Activated CD8-positive, alpha-beta memory T cell treated with anti-CD3 and anti-CD28 coated beads for 24 hours (primary cell): ENCODE measurements around the gene CTNNA2.

Source experiments
- DNase-seq: peaks from one replicate; pipeline ENCODE4 v3.0.0-alpha.2; 2020

The CTNNA2 gene

DNA sequence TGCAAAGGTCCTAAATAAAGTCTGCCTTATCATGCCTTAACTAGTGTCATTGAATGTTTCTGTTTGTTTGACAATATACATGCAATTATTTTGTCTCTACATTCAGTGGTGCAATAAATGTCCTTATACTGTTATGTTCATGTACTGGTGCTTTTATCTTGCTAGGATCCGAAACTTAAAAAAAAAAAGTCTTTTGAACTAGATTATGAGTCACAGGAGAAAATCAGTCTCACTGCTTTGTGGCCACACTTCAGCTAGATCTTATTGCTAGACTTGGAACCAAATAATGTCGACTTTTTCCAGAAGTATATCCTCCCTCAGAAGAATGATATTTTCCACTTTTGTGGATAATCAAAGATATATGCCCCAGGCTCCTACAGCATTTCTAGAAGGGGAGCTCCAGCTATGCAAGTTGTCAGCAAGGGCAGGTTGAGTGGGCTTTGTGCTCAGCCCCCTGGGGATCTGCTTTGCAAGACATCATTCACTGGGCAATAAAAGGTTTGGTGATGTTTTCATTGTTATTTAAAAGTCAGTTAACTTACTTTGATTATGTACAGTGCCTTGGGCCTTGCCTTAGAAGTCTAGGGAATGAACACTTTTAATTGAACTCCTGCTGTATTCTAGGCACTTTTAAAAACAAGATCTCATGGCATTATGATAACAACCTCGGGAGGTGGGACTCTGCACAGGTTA, 948.8 kb downstream of the CTNNA2 start:
- DNase-seq, result no peak

DNA sequence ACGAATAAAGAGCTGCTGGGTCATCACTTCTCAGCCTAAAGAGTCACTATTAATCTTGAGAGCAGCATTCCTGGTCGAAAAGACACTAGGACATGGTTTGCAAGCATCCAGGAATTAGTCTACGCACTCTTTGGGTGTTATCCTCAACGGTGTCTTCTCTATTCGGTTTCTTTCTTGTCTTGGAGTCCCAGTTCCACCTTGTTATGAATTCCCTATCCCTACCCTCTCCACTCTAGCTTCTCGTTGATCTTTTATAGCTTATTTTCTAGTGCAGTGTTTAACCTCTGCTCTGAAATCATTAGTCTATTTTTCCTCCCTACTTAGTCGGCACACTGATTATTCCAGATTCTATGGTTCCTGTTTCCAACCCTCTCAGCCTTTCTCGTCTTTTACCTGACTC, 949.8 kb downstream of the CTNNA2 start:
- no peak for DNase-seq

DNA sequence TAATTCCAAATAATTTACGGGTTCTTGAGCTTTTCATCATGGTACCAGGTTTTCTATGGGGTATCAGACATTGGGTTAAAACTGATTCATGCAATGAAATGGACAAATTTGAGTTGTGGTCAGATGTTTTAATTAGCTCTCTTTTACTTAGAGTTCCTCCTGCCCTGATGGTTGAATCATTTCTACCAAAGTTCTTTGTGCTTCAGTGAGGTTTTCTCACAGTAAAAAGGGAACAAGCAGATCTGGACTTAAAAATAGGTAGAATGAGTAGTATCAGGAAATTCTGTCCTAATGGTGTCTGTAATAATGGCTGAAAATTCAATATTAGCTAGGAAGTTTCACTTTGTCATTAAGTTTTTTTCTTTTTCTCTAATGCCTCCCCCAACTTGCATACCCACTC, 951.4 kb downstream of the CTNNA2 start:
- no peak for DNase-seq

DNA sequence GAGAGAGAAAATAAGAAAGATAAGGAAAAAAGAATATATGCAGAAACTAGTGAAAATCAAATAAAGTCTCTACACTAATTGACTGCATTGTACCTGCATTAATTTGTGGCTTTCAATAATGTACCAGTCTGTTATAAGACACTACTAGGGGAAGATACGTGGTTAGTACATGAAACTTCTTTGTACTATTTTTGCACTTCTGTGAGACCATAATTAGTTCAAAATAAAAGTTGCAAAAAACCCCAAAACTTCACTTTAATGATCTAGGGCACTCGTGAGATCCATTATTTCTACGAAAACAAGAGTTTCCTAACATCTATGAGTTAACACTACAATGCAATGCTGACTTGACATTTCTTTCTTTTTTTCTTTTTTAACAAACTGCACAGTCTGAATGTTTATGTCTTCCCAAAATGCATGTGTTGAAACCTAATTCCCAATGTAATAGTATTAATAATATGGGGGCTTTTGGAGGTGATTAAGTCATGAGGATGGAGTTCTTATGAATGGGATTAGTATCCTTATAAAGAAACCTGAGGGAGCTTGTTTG, 954.5 kb downstream of the CTNNA2 start:
- DNase-seq, result no peak

DNA sequence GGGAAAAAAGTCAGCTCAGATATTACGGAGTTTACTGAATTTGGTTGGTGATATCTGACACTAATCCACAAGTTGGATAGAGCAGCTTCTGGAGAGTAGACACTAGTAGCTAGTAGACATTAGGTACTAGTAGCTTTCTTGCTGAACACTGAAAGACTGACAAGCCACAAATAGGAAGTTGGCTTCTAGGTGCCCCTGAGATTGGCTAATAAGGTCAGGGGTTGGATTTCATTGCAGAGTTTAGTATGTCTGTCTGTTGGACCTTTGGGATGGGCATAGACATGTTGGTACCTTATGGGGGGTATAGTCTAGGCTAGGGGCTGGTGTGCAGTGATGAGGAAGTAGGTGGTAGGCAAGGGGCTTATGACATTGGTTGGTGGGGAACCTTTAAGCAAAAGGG, 956.6 kb downstream of the CTNNA2 start:
- no peak for DNase-seq

DNA sequence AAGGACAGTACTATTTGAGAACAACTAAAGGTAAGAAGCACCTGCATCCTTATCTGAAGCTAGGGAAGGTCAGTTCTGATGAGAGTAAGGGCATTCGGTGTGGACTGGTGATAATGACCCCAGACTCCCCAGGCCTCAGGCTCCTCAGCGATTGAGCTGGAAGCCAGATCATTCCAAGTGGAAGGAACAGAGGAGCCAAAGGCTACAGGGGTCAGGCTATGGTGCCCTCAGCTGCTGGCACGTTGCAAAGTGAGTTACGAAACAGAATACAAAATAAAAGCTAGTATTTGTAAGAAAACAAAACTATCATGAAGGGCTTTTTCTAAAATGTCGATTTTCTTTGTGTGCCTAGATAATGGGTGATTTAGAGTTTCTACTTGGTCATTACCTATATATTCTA, 960.2 kb downstream of the CTNNA2 start:
- no peak for DNase-seq

DNA sequence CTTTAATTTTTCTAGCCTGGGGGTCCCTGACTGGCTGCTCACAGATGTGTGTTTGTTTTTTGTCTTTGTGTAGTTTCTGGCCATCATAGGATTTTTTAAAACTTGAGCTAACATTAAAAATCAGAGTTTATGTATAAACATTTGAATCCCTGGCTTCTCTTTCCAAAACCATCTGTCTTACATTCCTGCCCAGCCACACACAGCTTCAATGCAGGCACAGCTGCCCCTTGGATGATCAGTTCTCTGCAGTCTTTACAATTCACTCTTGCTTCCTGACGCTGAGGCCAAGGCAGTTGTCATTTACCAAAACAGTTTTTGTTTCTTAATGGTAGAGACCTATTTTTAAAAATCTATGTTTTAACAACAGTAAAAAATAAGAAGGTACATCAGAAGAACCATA, 960.9 kb downstream of the CTNNA2 start:
- DNase-seq, result no peak

DNA sequence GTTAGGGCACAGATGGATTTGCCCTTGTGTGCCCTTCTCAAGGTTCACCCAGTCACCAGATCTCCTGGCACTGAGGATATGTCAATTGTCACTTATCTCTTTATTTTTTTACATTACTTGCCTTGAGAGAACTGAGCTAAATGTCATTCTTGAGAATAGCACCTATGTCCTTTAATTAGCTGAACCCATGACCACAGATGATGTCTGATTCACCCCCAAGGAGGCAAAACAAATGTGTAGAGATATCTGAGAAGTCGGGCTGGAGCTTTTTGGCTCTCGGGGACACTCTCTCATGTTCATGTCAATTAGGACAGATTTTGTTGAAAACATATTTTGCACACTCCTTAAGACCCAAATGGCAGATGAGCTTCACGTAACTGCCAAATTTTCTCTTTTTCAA, 963.1 kb downstream of the CTNNA2 start:
- no peak for DNase-seq

DNA sequence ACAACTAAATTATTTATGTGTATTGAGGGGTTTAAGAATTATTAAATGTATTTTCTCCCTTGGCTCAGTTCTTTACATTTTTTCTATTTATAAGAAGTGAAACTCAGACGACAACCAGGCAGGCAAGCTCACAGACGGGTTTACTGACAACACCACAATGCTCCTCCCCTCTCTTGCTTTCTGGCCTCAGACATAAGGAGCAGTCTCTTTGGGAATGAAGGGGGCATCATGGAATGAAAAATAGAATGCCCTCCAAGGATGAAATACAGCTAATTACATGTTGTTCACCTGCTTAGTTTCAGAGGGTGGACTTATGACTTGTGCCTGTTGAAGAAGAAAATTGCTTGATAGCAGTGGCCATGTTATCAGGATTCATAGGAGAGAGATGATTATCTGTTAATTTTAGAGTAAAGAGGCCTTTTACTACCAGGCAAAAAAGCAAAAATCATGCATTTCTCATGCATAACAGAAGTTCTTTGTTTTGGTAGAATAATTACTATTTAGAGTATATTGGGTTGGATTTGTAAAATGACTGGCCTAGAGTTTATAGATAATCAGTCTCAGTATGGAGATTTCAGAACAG, 963.8 kb downstream of the CTNNA2 start:
- no peak for DNase-seq

DNA sequence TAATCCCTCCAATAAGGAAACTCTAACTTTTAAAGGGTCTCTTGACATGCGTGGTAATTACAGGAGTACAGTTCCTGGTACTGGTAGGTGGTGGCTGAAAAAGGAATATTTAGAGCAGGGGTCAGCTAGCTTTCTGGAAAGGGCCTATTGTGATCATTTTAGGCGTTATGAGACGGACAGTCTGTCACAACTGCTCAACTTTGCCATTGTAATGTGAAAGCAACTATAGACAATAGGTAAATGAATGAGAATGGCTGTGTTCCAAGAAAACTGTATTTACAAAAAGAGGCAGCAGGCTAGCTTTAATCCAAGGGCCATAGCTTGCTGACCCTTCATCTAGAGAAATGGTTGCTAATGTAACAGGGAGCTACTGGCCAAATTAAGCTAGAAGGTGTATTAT, 969.4 kb downstream of the CTNNA2 start:
- DNase-seq, result no peak

DNA sequence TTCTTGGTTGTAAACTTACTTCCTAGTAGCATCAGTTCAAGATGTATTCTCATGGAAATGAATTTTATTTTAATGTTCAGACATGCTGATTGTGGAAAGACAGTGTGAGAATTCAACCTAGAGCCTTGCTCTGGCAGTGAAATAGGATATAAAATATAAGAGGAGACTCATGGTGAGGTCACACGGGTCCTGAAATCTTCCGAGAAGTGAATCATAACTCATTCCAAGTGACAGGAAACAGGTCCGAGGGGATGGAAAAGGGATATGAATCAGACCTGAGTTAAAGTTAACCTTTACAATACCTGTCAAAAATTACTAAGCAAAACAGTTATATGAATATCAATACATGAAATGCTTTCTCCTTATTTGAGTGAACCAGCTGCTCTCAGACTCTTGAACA, 976.9 kb downstream of the CTNNA2 start:
- no peak for DNase-seq

DNA sequence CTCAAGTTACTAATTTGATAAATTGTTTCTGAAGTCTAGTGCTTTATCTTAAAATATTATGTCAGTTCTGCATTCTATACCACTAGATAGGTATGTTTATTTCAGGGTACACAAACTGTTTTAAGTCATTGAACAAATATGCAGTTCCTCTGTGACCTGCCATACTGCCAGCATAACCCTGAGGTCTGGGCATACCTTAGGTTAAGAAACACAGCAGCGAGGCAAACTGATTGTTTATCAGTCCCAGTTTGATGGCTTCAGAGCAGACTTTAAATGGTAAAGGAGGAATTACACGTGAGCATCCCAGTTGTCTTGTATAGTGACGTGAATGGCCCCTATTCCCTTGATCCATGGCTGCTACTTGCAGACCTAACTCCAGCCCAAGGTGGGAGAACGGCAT, 978.1 kb downstream of the CTNNA2 start:
- DNase-seq, result no peak

DNA sequence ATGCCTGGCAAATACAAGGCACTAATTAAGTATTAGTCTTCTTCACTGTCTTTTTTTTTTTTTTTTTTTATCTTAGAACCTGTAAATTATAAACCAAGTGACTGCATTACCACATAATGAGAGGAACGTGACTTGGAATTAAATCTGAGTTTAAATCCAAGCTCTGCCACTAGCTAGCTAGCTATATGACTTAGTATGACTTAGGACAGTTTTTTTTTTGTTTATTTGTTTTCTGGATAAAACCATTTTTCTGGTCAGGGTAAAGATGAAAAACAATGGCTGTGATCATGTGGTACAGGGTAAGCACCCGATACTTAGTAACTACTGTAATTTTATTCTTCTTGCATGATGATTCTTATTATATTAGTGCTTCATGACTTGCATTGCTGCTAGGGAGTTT, 983.5 kb downstream of the CTNNA2 start:
- DNase-seq, result no peak

DNA sequence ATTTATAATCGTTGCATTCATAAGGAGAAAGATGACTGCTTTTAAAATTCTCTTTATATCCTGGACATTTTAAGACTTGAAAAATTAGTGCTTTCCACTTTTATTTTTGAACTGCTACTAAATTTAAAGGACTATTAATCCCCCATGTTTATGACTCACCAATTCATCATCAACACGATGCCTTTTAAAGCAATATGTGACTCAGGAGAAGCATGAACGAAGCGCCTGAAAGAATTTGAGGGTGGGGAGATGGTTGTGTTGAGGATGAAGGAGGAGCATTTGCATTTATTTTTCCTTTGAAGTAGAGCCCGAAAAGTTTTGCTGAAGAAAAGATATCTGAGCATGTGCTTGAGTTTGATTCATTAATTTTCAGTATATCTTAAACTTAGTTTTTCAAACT, 983.9 kb downstream of the CTNNA2 start:
- no peak for DNase-seq

DNA sequence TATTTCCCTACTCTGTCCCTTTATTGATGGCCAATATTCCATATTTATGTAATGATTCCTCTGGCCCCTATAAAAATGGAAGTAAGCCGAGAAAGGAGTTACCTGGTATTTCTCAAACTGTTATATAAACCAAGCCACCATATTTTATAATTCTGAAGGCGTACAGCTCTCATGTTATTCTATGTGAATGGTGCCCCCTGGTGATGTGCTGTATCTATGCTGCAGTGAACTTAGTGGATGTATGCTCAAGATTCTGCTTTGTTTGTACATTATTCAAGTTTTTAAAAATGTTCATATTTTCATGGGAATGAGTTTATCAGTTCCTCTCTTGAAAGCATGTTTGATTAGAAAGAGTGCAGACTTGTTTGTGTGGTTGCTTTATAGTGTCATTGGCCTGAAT, 986.2 kb downstream of the CTNNA2 start:
- no peak for DNase-seq

DNA sequence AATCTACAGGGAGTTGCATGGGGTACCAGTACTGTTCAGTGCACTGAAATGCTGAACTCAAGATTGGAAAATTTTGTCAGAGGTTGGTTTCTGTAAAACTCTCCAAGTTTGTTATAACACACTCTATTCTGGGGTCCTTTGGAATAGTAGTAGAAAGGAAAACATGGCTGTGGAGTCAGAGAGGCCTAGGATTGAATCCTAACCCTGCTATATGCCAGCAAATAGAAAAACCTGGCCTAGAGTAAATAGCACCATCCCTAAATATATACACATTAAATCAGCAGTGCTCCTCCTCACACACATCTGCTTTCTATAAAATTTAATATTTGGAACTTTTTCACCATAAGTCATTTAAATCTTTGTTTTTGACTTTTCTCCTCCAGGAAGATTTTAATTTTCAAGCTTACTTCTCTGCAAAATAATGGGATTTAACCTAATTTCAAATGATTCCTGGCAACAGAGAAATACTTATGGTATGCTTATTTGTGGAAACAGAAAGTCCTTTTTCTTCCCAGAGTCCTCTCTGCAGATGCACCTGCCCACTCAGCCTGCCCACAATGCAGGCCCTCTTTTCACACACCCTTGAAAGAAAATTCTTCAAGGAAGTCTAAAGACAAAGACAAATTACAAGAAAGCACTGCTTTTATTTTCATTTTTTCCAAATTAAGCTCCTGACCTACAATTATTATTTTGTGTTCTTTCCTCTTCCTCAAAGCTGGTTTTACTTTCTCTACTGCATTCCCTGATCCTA, 989.2 kb downstream of the CTNNA2 start:
- no peak for DNase-seq

DNA sequence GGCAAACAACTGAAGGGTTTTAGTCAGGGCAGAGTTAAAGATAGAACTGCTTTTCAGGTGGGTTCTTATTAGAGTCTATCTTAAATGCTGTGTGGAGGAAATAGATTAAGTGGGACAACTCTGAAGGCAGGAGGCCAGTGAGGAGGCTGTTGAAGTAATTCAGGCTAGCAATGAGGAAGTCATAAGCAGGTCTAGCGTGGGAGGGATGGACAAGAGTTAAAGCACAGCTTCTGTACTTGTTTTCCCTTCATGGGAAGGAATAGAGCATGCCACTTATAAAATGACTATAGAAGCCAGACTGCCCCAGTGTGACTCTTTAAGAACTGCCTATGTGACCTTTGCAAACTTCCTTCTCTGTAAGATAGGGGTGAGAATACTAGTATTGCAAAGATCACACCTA, 993.7 kb downstream of the CTNNA2 start:
- DNase-seq, result no peak

DNA sequence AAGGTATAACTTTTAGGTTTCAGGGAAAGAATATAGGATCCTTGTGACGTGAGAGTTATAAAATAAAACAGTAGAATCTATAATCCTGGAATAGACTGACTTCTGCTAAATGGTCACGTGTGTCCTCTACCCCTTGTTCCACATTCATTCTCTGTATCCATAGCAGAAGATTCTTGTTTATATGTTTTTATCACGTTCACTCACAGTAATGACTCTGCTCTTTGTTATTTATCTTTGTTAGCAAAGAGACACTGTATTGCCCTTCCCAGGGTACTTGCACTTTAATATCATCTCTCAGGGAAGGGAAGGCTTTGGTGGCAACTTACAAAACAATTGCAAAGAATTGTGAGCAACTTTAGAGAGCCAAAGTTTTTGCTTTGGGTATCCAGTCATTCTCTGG, 997.9 kb downstream of the CTNNA2 start:
- no peak for DNase-seq

DNA sequence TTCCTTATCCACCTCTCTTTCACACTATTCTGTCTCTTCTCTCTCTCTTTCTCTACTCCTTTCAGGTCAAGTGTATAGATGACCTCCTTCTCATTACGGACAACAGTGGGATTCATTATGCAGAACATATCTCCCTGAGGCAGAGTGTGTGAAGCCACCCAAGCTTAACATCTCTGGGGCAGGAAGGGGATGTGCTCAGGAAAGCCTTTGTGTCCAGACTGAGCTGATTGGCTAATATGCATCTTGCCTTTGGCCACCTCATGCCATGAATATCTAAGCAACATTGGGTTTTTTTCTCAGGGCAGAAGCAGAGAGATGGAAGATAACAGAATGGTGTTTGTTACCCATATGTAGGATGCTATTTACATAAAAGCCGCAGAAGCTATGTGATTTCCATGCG, 1003.1 kb downstream of the CTNNA2 start:
- no peak for DNase-seq

DNA sequence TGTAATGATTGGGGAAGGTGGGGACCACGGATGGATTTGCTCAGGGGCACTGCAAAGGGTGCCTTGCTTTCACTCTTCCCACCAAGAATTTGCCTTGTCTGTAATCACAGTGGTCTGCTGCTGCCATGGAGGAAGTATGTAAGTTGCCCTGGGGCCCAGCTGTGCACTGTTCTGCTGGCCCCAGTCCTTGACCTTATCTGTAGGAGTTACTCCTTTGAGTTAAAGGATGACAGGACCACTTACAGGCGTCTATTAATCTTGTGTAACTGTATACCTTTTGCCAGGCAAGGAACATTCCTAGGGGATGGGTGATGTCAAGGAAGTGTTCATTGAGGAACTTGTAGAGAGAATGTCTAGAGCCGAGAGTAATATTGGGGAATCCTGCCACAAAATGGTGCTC, 1004.5 kb downstream of the CTNNA2 start:
- no peak for DNase-seq

DNA sequence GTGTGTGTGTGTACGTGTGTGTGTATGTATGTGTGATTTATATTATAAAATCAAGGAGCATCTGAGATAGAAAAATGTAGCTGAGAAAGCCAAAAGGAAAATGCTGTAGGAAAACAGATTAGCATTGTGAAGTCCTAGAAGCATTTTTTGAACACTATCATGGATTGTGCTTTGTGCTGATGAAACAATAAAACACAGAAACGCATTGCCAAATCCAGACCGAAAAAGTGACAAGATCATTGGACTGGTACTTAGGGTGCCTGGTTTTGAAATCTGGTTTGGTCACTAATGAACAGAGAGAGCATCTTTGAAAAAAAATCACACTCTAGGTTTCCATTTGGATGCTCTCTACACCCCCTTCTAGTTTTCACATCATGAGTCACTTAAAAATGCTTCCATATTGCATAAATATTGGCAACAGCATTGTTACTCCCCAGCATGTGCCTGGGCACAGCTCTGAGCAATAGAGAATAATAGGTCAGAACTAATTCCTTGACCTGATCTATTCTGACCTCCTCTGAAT, 1006.3 kb downstream of the CTNNA2 start:
- DNase-seq, result no peak

DNA sequence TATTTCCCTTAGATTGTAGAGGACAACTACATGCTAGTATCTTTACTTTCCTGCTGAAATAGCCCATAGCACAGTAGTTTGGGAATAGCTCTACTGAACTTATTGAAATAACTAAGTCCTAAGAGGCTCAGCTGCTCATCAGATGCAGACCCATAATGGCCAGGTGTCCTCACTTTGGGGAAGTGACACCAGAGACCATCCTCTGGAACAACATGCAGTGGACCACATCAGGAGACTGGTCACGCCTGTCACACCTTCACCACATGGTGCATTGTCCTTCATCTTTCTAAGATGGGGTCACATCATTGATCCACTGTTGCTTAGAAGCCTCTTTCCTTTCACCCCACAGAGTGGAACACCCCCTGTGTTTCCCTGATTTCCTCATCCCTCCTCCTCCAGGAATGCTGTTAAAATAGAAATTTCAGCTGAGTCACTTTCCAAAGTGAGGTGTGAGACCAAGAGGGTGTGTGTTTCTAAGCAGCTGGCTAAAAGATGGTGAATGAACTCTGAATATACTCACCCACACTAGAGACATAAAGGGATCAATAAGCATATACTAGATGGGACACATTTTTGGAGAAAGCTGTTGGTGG, 1006.9 kb downstream of the CTNNA2 start:
- no peak for DNase-seq

DNA sequence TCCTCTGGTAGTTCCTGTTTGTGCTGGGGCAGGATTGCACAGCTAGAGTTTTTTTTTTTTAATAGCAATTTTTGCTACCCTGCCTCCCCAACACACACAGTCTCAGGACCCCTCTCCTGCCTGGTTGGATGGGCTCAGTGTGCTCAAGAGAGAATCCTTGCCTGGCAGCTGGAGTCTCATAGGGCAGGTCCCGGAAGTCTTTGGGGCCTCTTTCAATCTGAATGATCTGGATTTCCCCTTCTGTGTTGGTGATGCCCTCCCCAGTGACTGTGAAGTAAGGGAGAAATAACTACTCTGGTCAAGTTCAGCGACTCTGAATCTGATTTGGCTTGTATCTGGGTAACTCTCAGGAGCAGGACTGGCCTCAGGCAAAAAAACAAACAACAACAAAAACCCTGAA, 1012.3 kb downstream of the CTNNA2 start:
- no peak for DNase-seq

DNA sequence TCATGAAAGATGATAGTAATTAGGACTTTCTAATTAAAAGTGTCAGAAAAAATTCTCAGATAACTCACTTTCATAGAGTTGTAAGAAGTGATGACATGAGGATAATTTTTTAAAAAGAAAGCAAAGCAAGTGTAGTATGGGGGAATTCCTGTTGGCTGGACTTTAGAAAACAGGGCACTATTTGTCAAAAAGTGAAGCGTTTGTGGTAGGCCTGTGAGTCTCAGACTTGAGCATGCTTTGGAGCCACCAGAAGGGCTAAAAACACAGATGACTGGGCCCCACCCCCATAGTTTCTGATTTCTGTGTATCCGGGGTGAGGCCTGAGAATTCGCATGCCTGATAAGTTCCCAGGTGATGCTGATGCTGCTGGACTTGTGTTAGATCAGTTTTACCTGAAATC, 1014.3 kb downstream of the CTNNA2 start:
- DNase-seq, result no peak
